Measurements from ENCODE around the gene CSTF3. TPM values are rescaled to one million over a fixed set of nuclear protein-coding genes. Genes with fewer than 3 reads are reported as not detected.

The CSTF3 gene
- total and polyA plus RNA-seq, 8 donors: 5.0 to 25.4 (median 11.7) TPM

DNA sequence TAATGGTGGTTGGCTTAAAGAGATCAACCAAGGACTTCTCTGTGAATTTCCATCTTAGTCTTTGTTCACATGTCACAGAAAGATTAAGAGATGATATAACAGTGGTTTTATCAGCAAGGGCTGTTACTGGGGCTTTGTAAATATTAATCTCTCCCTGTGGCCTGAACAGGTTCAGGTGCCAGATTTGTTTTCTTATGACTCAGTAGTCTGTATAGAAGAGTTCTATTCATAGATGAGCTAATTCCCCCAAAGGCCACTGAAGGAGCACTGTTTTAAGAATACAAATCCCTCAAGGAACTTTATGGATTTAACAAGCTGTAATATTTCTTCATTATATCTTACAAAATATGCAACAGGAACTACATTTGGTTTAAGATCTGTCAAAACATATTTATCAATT is 71.5 kb downstream of the CSTF3 start:
- no peak overlapping the region for H3K27ac ChIP-seq
- peaks cover 0 to 8% (median 0%) of the 10 kb centered on the region in 3 donors for H3K36me3 ChIP-seq
- DNase-seq (no peak), ATAC-seq (peak in 3 of 4 donors; percentile 39 to 71 (median 69)), FAIRE-seq (no peak)
- H3K4me1 ChIP-seq: peaks cover 0 to 11% (median 0%) of the 10 kb centered on the region in 3 donors
- H3K9me3 ChIP-seq: no peaks in the 10 kb centered on the region
- TF ChIP-seq, protein P1, sequence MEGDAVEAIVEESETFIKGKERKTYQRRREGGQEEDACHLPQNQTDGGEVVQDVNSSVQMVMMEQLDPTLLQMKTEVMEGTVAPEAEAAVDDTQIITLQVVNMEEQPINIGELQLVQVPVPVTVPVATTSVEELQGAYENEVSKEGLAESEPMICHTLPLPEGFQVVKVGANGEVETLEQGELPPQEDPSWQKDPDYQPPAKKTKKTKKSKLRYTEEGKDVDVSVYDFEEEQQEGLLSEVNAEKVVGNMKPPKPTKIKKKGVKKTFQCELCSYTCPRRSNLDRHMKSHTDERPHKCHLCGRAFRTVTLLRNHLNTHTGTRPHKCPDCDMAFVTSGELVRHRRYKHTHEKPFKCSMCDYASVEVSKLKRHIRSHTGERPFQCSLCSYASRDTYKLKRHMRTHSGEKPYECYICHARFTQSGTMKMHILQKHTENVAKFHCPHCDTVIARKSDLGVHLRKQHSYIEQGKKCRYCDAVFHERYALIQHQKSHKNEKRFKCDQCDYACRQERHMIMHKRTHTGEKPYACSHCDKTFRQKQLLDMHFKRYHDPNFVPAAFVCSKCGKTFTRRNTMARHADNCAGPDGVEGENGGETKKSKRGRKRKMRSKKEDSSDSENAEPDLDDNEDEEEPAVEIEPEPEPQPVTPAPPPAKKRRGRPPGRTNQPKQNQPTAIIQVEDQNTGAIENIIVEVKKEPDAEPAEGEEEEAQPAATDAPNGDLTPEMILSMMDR (IDR thresholded peaks at IDR 0.05): no peak
- H3K27me3 ChIP-seq: no peaks in the 10 kb centered on the region
- H3K4me3 ChIP-seq: no peak overlapping the region
- intact Hi-C loops (cut with DNase I): no loop called here

DNA sequence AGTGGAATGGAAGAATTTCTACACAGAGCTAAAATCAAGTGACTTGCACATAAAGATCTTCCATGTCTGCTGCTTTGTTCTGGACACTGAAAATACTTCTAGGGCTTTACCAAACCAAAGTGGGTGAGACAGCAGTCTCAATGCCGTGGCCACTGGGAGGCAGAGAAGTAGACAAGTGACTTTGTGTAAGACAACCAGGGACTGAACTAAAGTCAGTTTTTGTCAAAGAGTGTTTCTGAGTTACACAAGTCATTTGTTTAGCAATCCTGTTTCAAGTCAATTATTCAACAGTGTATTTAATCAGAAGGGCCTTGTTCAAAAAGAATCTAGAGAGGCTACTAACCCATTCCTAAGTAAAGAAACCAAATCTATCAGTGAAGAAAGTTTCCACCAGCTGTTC is 75.3 kb downstream of the CSTF3 start:
- Histone ChIP-seq H3K9me3 (no peaks in the 10 kb centered on the region), H3K36me3 (peaks cover 0 to 26% (median 0%) of the 10 kb centered on the region in 3 donors), H3K27me3 (no peaks in the 10 kb centered on the region), H3K4me1 (peaks cover 0 to 11% (median 0%) of the 10 kb centered on the region in 3 donors), H3K4me3 (no peak overlapping the region), H3K27ac (no peak overlapping the region)
- WGBS, 2 donors: 85 to 86% methylated on average over 1 of the region's 1 CpG
- FAIRE-seq: no peak
- TF ChIP-seq, protein P1 (IDR thresholded peaks at IDR 0.05): no peak
- intact Hi-C loops (cut with DNase I): no loop called here
- no peak for DNase-seq
- no peak for ATAC-seq

DNA sequence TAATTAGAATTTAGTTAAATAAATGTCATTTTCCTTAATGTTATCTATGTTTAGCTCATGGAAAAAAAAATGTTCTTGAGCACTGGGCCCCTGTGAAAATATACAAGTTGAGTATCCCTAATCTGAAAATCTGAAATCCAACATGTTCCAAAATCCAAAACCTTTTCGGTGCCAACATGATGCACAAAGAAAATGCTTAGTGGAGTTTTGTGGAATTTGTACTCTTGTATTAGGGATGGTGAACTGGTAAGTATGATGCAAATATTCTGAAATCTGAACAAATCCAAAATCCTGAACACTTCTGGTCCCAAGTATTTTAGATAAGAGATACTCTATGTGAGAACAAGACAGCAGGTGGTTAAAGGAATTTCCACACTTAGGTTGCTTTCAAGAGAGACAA is 77.4 kb downstream of the CSTF3 start:
- FAIRE-seq (no peak), ATAC-seq (no peak), DNase-seq (no peak)
- Histone ChIP-seq H3K9me3 (no peaks in the 10 kb centered on the region), H3K4me3 (no peak overlapping the region), H3K27ac (no peak overlapping the region), H3K4me1 (peaks cover 0 to 5% (median 0%) of the 10 kb centered on the region in 3 donors), H3K36me3 (peaks cover 0 to 26% (median 0%) of the 10 kb centered on the region in 3 donors), H3K27me3 (no peaks in the 10 kb centered on the region)
- intact Hi-C loops (cut with DNase I): no loop called here
- TF ChIP-seq, protein P1 (IDR thresholded peaks at IDR 0.05): no peak
- WGBS, 2 donors: 86 to 87% methylated on average over 1 of the region's 1 CpG

DNA sequence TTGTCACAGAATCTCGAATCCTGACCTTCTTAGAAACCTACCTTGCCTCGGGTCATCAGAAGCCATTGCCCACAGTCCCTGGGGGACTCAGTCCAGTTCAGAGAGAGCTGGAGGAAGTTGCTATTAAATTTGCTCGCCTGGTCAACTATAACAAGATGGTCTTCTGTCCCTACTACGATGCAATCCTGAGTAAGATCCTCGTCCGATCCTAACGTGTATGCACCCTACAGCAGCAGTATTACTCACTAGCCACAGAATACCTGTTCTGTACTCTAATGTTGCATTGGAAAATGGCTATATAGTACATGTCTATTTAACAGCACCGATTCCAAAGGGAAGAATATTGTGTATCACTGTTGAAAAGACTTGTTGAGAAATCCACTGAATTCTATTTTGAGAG is 88.8 kb downstream of the CSTF3 start:
- ATAC-seq: no peak
- H3K9me3 ChIP-seq: no peaks in the 10 kb centered on the region
- TF ChIP-seq, protein P1 (IDR thresholded peaks at IDR 0.05): no peak
- peaks cover 0 to 64% (median 3%) of the 10 kb centered on the region in 3 donors for H3K36me3 ChIP-seq
- intact Hi-C loops (cut with DNase I): no loop called here
- 81 to 90% methylated on average over 8 of the region's 8 CpGs for WGBS, 2 donors
- H3K4me1 ChIP-seq: no peaks in the 10 kb centered on the region
- no peak for FAIRE-seq
- H3K27ac ChIP-seq: no peak overlapping the region
- H3K27me3 ChIP-seq: no peaks in the 10 kb centered on the region
- H3K4me3 ChIP-seq: no peak overlapping the region
- no peak for DNase-seq

DNA sequence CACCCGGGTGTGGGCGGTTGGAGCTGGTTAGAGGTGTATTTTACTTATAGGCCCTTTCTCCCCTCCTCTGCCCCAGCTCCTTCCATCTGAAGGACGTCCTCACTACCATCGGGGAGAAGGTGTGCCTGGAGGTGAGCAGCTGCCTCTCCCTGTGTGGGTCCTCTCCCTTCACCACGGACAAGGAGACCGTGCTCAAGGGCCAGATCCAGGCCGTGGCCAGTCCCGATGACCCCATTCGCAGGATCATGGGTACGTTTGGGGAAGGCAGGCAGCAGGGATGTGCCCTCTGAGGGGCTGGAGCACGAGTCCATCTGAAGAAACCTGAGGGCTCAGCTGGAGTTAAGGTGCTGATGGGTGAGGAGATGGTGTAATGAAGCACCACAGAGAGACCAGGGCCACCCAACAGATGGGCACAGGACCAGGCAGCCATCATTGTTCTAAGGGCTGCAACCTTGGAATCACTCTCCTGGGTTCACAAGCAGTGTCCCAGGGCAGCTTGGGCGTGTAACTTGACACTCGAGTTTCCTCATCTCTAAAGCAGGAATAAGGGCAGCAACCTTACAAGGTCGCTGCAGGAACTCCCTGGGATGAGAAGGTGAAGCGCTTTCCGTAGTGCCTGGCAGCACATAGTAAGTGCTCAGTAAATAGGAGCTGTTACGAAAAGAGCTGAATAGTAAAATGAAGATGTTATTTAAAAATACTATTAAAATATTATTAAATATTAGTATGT is 92.5 kb downstream of the CSTF3 start:
- intact Hi-C loops (cut with DNase I): loop anchor here in 1 of 3 donors (5.0 kb wide), 1 partner anchor 111 kb away; no protein-coding TSS in a partner anchor
- H3K27me3 ChIP-seq: no peaks in the 10 kb centered on the region
- FAIRE-seq (no peak), DNase-seq (no peak), ATAC-seq (no peak)
- no peaks in the 10 kb centered on the region for H3K4me1 ChIP-seq
- H3K4me3 ChIP-seq: no peak overlapping the region
- H3K9me3 ChIP-seq: no peaks in the 10 kb centered on the region
- peaks cover 0 to 58% (median 3%) of the 10 kb centered on the region in 3 donors for H3K36me3 ChIP-seq
- H3K27ac ChIP-seq: no peak overlapping the region
- TF ChIP-seq, protein P1 (IDR thresholded peaks at IDR 0.05): no peak
- WGBS, 2 donors: 94 to 95% methylated on average over 17 of the region's 17 CpGs
